Measurements from ENCODE around the gene MACROH2A1.

DNA sequence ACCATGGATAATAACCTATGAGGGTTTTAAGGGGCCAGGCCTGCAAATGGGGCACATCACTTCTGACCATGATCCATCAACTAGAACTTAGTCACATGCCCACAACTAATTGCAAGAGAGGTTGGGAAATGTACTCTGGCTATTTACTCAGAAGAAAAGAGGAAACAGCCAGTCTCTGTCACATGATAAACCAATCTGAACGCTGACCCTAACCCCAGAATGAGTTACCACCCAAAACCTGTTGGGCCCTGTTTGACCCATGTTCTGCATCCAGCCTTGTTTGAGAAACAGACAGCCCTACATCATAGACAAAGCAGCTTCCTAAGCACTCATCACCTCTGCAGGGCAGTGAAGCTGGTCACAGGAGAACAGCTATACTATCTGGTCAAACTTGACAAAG, 5.8 kb downstream of the MACROH2A1 start:
- TF ChIP-seq, protein P1, sequence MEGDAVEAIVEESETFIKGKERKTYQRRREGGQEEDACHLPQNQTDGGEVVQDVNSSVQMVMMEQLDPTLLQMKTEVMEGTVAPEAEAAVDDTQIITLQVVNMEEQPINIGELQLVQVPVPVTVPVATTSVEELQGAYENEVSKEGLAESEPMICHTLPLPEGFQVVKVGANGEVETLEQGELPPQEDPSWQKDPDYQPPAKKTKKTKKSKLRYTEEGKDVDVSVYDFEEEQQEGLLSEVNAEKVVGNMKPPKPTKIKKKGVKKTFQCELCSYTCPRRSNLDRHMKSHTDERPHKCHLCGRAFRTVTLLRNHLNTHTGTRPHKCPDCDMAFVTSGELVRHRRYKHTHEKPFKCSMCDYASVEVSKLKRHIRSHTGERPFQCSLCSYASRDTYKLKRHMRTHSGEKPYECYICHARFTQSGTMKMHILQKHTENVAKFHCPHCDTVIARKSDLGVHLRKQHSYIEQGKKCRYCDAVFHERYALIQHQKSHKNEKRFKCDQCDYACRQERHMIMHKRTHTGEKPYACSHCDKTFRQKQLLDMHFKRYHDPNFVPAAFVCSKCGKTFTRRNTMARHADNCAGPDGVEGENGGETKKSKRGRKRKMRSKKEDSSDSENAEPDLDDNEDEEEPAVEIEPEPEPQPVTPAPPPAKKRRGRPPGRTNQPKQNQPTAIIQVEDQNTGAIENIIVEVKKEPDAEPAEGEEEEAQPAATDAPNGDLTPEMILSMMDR (conservative IDR thresholded peaks at IDR 0.05; ENCODE audit: low read depth in 2 of 2): no peak
- no peak for TF ChIP-seq EZH2phosphoT487 (IDR thresholded peaks at IDR 0.05; ENCODE audit: unreplicated experiment)
- no peak for TF ChIP-seq POLR2AphosphoS5 (IDR thresholded peaks at IDR 0.05; ENCODE audit: low read depth)
- TF ChIP-seq EZH2 (IDR thresholded peaks at IDR 0.05; ENCODE audit: low read depth, unreplicated experiment): no peak
- TF ChIP-seq, protein P2, sequence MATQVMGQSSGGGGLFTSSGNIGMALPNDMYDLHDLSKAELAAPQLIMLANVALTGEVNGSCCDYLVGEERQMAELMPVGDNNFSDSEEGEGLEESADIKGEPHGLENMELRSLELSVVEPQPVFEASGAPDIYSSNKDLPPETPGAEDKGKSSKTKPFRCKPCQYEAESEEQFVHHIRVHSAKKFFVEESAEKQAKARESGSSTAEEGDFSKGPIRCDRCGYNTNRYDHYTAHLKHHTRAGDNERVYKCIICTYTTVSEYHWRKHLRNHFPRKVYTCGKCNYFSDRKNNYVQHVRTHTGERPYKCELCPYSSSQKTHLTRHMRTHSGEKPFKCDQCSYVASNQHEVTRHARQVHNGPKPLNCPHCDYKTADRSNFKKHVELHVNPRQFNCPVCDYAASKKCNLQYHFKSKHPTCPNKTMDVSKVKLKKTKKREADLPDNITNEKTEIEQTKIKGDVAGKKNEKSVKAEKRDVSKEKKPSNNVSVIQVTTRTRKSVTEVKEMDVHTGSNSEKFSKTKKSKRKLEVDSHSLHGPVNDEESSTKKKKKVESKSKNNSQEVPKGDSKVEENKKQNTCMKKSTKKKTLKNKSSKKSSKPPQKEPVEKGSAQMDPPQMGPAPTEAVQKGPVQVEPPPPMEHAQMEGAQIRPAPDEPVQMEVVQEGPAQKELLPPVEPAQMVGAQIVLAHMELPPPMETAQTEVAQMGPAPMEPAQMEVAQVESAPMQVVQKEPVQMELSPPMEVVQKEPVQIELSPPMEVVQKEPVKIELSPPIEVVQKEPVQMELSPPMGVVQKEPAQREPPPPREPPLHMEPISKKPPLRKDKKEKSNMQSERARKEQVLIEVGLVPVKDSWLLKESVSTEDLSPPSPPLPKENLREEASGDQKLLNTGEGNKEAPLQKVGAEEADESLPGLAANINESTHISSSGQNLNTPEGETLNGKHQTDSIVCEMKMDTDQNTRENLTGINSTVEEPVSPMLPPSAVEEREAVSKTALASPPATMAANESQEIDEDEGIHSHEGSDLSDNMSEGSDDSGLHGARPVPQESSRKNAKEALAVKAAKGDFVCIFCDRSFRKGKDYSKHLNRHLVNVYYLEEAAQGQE (IDR thresholded peaks at IDR 0.05; ENCODE audit: unreplicated experiment): no peak

All from GM23338 (cell line).